GM19328 (cell line): ENCODE data around the gene NXF3.
"Not testable (repeated sequence)": the region's sequence is repeated elsewhere in the genome, so short reads cannot be mapped to it uniquely, and the experiment has no call there.

Experiments used
- ATAC-seq: cut with Tn5 transposase; IDR thresholded peaks from one replicate; pipeline ENCODE4 v1.9.1; 2021; ENCODE audit warnings: mild to moderate bottlenecking, moderate library complexity; ENCODE audit not compliant: unreplicated experiment

Gene NXF3

GRCh38 chrX:103092942-103093341, at the start of gene NXF3:
TSS of gene NXF3 (minus strand) at chrX:103093143. CDS start at chrX:103093023, 120 bp downstream.
- ATAC-seq: no peak

GRCh38 chrX:103136528-103136927, 43.6 kb upstream of the NXF3 start:
- not testable (repeated sequence) for ATAC-seq

- ATAC-seq: no peak
Measured at GRCh38 chrX:103124284-103124683, 31.3 kb upstream of the NXF3 start.

GRCh38 chrX:103120748-103121147, 27.8 kb upstream of the NXF3 start:
- ATAC-seq: no peak

- ATAC-seq: not testable (repeated sequence)
Measured at GRCh38 chrX:103116970-103117369, 24.0 kb upstream of the NXF3 start.

- ATAC-seq: not testable (repeated sequence)
Measured at GRCh38 chrX:103109497-103109896, 16.6 kb upstream of the NXF3 start.

- ATAC-seq: no peak
Measured at GRCh38 chrX:103107836-103108235, 14.9 kb upstream of the NXF3 start.

GRCh38 chrX:103107227-103107737, 14.3 kb upstream of the NXF3 start:
- ATAC-seq: not testable (repeated sequence)

- ATAC-seq: not testable (repeated sequence)
Measured at GRCh38 chrX:103104370-103104769, 11.4 kb upstream of the NXF3 start.

- not testable (repeated sequence) for ATAC-seq
Measured at GRCh38 chrX:103103866-103104265, 10.9 kb upstream of the NXF3 start.

- ATAC-seq: no peak
Measured at GRCh38 chrX:103101299-103102042, 8.5 kb upstream of the NXF3 start.

GRCh38 chrX:103100484-103100883, 7.5 kb upstream of the NXF3 start:
- ATAC-seq: no peak

GRCh38 chrX:103099691-103100090, 6.7 kb upstream of the NXF3 start:
- ATAC-seq: no peak

GRCh38 chrX:103098488-103098887, 5.5 kb upstream of the NXF3 start:
- ATAC-seq: no peak

GRCh38 chrX:103081051-103081450, 11.9 kb downstream of the NXF3 start:
- no peak for ATAC-seq

GRCh38 chrX:103073467-103073866, 19.5 kb downstream of the NXF3 start:
- ATAC-seq: no peak

- ATAC-seq: no peak
Measured at GRCh38 chrX:103066606-103067005, 26.3 kb downstream of the NXF3 start.

GRCh38 chrX:103063918-103064434, 29.0 kb downstream of the NXF3 start, which contains the start of gene BEX1:
TSS of gene BEX1 (minus strand) at chrX:103064171. CDS start at chrX:103063274, 897 bp downstream.
- ATAC-seq: no peak

GRCh38 chrX:103063191-103063845, 29.6 kb downstream of the NXF3 start:
- no peak for ATAC-seq

- ATAC-seq: no peak
Measured at GRCh38 chrX:103061486-103061885, 31.5 kb downstream of the NXF3 start.

- no peak for ATAC-seq
Measured at GRCh38 chrX:103056902-103057301, 36.0 kb downstream of the NXF3 start.

- ATAC-seq: no peak
Measured at GRCh38 chrX:103052625-103053024, 40.3 kb downstream of the NXF3 start.
